Astrocyte (in vitro differentiated cells and primary cell): ENCODE results near the gene FAM184B.

Experiments used
- EZH2 ChIP-seq: IDR thresholded peaks from 2 replicates; pipeline ENCODE4 v1.6.1; 2012; ENCODE audit warnings: mild to moderate bottlenecking, low read length, inconsistent platforms; ENCODE audit not compliant: insufficient read depth
- TF ChIP-seq, protein P1 (sequence below): IDR thresholded peaks from 2 replicates; pipeline ENCODE4 v1.5.1; 2011; ENCODE audit warnings: low read depth, mild to moderate bottlenecking, inconsistent platforms, low read length, moderate library complexity; ENCODE audit not compliant: insufficient read depth

DNA sequence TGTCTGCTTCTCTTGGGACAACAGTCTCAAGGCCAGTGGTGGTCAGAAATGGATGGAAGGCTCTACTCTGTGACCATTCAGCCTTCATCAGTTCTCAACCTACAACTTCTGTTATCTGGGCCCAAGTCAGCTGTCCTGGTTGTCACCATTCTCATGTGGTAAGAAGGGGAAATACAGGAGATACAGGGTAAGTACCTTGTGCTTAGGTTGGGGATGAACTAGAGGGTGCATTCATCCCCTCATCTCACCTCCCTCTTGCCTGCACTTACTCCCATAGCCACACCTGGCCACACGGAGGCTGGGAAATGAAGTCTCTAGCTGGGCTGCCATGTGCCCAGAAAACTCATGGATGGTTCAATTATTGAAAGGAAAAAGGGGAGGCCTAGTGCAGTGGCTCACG is 44.9 kb downstream of the FAM184B start:
- TF ChIP-seq, protein P1, sequence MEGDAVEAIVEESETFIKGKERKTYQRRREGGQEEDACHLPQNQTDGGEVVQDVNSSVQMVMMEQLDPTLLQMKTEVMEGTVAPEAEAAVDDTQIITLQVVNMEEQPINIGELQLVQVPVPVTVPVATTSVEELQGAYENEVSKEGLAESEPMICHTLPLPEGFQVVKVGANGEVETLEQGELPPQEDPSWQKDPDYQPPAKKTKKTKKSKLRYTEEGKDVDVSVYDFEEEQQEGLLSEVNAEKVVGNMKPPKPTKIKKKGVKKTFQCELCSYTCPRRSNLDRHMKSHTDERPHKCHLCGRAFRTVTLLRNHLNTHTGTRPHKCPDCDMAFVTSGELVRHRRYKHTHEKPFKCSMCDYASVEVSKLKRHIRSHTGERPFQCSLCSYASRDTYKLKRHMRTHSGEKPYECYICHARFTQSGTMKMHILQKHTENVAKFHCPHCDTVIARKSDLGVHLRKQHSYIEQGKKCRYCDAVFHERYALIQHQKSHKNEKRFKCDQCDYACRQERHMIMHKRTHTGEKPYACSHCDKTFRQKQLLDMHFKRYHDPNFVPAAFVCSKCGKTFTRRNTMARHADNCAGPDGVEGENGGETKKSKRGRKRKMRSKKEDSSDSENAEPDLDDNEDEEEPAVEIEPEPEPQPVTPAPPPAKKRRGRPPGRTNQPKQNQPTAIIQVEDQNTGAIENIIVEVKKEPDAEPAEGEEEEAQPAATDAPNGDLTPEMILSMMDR: no peak
- TF ChIP-seq EZH2: no peak
